IPS DF 6.9 (cell line): ENCODE data around the gene MYH13.

ENCODE experiments used
- DNase-seq: peaks from one replicate; pipeline ENCODE4 v3.0.0-alpha.2; 2013; ENCODE audit warnings: low read depth, low spot score
- H3K27ac ChIP-seq: one replicate; pipeline ENCODE4 v1.5.1; 2013; ENCODE audit warnings: low read length, control low read depth
- H3K27me3 ChIP-seq: 2 replicates; pipeline ENCODE4 v1.6.1; 2013; ENCODE audit warnings: mild to moderate bottlenecking, low read length; ENCODE audit not compliant: control insufficient read depth, insufficient read depth
- H3K36me3 ChIP-seq: 2 replicates; pipeline ENCODE4 v1.6.1; 2013; ENCODE audit warnings: low read length; ENCODE audit not compliant: control insufficient read depth, insufficient read depth
- H3K4me1 ChIP-seq: 2 replicates; pipeline ENCODE4 v1.6.1; 2013; ENCODE audit warnings: low read length; ENCODE audit not compliant: control insufficient read depth, insufficient read depth
- H3K4me3 ChIP-seq: 2 replicates; pipeline ENCODE4 v1.5.1; 2013; ENCODE audit warnings: mild to moderate bottlenecking, low read length
- H3K9me3 ChIP-seq: 2 replicates; pipeline ENCODE4 v1.6.1; 2013; ENCODE audit warnings: low read length, inconsistent platforms; ENCODE audit not compliant: control insufficient read depth, insufficient read depth
- WGBS: extraction: QIAGEN DNeasy Blood & Tissue Kit; methylation state at CpG from one replicate; pipeline ENCODE4 v1.1.7; 2013; ENCODE audit warnings: mixed read lengths, missing lambda C conversion rate; ENCODE audit not compliant: insufficient read length, insufficient coverage; 5-methylcytosine and 5-hydroxymethylcytosine counted together

The MYH13 gene

DNA sequence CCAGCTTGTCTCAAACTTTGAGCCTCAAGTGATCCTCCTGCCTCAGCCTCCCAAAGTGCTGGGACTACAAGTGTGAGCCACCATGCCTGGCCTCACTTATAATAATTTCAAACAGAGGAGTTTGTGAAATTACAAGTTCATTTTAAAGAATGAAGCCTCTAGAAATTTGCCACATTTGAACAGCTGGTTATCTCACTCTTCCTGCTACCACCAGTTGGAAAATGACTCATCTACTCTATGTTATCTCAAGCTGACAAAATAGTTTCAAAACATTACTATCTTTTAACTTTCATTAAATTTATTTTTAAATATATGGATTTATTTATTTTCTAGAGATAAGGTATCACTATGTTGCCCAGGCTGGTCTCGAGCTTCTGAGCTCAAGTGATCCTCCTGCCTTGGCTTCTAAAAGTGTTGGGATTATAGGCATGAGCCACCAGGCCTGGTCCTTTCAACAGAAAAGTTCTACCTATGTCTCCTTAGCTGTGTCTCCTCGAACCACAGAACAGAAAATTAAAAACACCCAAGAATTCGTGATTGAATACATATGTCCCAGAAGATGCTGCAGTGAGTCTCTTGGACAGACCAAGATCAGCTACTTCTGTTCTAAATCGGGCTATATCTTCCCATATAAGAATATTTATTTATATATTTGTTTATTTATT is 47.6 kb downstream of the MYH13 start:
- no peaks in the 10 kb centered on the region for H3K4me1 ChIP-seq
- H3K36me3 ChIP-seq: no peaks in the 10 kb centered on the region
- H3K27me3 ChIP-seq: no peaks in the 10 kb centered on the region
- H3K27ac ChIP-seq: no peak overlapping the region
- no peak for DNase-seq
- H3K9me3 ChIP-seq: no peaks in the 10 kb centered on the region
- no CpG with 5 or more reads among the region's 4 CpGs for WGBS
- H3K4me3 ChIP-seq: no peak overlapping the region

GRCh38 chr17:10323812-10324610 is 48.8 kb downstream of the MYH13 start:
- no peak overlapping the region for H3K27ac ChIP-seq
- no CpG with 5 or more reads among the region's 11 CpGs for WGBS
- no peaks in the 10 kb centered on the region for H3K36me3 ChIP-seq

DNA sequence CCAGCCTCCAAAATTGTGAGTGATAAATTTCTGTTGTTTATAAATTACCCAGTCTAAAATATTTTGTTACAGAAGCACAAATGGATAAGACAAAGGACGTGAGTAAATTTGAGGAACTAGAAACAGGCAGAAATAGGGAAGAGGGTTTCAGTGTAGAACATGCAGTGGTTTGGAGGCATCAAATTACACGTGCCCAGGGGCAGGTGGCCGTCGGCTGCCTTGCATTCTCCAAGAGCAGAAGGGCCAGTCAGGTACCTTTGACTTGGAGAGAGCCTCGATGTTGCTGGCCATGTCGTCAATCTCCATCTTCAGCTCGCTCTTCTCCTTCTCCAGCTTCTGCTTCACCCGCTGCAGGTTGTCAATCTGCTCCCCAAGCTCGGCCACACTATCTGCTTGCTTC is 54.3 kb downstream of the MYH13 start:
- no peaks in the 10 kb centered on the region for H3K4me1 ChIP-seq
- no peaks in the 10 kb centered on the region for H3K27me3 ChIP-seq
- no peak for DNase-seq
- no peaks in the 10 kb centered on the region for H3K36me3 ChIP-seq
- no peak overlapping the region for H3K4me3 ChIP-seq
- H3K9me3 ChIP-seq: 0 out of 2 replicates have a peak, but pooled peaks cover 1% of the 10 kb centered on the region
- WGBS: no CpG with 5 or more reads among the region's 9 CpGs
- no peak overlapping the region for H3K27ac ChIP-seq

More at GRCh38 chr17:10323812-10324610, 48.8 kb downstream of the MYH13 start:
- Histone ChIP-seq H3K27me3 (no peaks in the 10 kb centered on the region), H3K9me3 (no peaks in the 10 kb centered on the region), H3K4me1 (no peaks in the 10 kb centered on the region), H3K4me3 (no peak overlapping the region)
- DNase-seq: no peak

DNA sequence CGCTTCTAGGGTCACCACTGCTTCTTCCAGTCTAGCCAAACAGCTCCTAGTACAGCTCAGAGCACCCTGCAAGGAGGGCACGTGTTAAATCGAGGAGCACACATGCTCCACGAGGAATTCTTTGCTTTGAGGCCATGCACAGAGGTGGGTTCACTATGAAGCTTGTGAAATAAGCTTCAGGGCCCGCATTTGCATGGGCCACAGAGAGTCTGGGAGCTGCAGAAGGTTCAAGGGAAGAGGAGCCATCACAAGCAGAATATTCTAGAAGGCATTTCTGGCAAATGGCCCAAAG is 55.3 kb downstream of the MYH13 start:
- no peak for DNase-seq
- Histone ChIP-seq H3K4me3 (no peak overlapping the region), H3K9me3 (0 out of 2 replicates have a peak, but pooled peaks cover 1% of the 10 kb centered on the region), H3K27me3 (no peaks in the 10 kb centered on the region), H3K27ac (no peak overlapping the region), H3K4me1 (no peaks in the 10 kb centered on the region), H3K36me3 (no peaks in the 10 kb centered on the region)
- WGBS: no CpG with 5 or more reads among the region's 5 CpGs

DNA sequence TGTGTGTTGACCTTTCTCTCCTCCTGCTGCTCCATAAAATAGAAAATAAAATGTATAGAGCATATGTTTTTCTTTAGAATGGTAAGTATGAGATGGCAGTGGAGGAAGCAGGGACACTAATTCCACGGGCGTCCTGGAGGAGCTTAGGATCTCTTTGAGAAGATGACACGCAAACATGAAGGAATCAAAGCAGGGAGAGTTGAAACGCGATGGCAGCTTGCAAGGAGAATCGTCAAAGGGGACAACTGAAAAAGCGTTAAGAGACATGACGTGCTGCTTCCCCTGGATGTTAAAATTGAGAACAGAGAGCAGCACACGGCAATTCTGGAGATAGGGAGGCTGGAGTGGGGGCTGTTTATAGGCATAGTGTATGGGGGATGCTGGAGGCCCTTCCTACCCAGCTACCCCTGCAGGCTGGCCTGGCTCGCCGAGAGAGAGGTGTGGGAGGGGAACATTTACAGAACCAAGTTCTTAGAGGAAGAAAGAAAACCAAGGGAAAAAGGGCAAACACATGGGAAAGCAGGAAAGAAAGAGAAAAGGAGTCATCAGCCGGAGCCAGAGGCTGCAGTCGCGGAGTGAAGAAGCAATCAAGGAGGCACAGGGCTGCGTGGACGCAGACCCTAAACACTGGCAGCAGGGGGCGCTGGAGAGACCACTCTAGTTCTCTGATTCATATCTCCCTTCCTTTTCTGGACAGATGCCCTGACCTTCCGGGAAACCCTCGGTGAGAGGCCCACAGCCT is 55.8 kb downstream of the MYH13 start:
- H3K9me3 ChIP-seq: 0 out of 2 replicates have a peak, but pooled peaks cover 1% of the 10 kb centered on the region
- DNase-seq: no peak

GRCh38 chr17:10314329-10314728 is 58.5 kb downstream of the MYH13 start:
- no peak for DNase-seq
- Histone ChIP-seq H3K27ac (no peak overlapping the region), H3K36me3 (no peaks in the 10 kb centered on the region), H3K27me3 (no peaks in the 10 kb centered on the region), H3K4me1 (no peaks in the 10 kb centered on the region), H3K4me3 (no peak overlapping the region), H3K9me3 (0 out of 2 replicates have a peak, but pooled peaks cover 1% of the 10 kb centered on the region)
- WGBS: no CpG with 5 or more reads among the region's 5 CpGs

More for the DNA sequence above, 55.8 kb downstream of the MYH13 start:
- no peaks in the 10 kb centered on the region for H3K36me3 ChIP-seq
- H3K4me1 ChIP-seq: no peaks in the 10 kb centered on the region
- H3K27ac ChIP-seq: no peak overlapping the region
- H3K4me3 ChIP-seq: no peak overlapping the region
- WGBS: no CpG with 5 or more reads among the region's 19 CpGs
- H3K27me3 ChIP-seq: no peaks in the 10 kb centered on the region

DNA sequence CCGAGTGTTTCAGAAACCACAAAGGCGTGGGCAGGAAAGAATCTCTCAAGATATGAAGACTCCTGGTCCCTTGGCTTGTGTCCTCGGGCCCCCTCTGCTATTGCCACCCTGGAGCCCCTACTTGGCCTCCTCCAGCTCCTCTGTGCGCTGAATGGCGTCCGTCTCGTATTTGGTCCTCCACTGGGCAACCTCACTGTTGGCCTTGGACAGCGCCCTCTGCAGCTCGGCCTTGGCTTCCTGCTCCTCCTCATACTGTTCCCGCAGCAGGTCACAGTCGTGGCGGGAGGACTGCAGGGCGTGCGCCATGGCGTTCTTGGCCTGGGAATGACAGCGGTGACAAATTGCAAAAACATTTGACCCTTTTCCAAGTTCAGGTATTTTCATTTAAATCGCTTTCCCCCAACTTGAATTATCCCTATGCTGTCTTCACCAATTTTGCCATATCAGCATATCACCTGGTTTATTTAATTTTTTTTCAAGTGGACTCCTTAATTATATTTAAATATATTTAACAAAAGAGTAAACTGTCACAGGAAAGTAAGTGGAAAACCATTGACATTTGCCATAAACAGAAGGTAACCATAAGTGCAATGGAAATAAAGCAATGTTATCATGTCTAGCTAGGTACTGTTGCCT is 59.7 kb downstream of the MYH13 start:
- no CpG with 5 or more reads among the region's 17 CpGs for WGBS
- H3K27me3 ChIP-seq: no peaks in the 10 kb centered on the region
- no peak overlapping the region for H3K4me3 ChIP-seq
- no peaks in the 10 kb centered on the region for H3K36me3 ChIP-seq
- no peak for DNase-seq
- H3K4me1 ChIP-seq: no peaks in the 10 kb centered on the region
- H3K27ac ChIP-seq: no peak overlapping the region
- H3K9me3 ChIP-seq: 0 out of 2 replicates have a peak, but pooled peaks cover 1% of the 10 kb centered on the region

GRCh38 chr17:10311131-10311530 is 61.7 kb downstream of the MYH13 start:
- H3K4me3 ChIP-seq: no peak overlapping the region
- H3K36me3 ChIP-seq: no peaks in the 10 kb centered on the region
- H3K27me3 ChIP-seq: no peaks in the 10 kb centered on the region
- H3K27ac ChIP-seq: no peak overlapping the region
- H3K9me3 ChIP-seq: no peaks in the 10 kb centered on the region
- no peak for DNase-seq
- H3K4me1 ChIP-seq: no peaks in the 10 kb centered on the region
- WGBS: no CpG with 5 or more reads among the region's 6 CpGs

DNA sequence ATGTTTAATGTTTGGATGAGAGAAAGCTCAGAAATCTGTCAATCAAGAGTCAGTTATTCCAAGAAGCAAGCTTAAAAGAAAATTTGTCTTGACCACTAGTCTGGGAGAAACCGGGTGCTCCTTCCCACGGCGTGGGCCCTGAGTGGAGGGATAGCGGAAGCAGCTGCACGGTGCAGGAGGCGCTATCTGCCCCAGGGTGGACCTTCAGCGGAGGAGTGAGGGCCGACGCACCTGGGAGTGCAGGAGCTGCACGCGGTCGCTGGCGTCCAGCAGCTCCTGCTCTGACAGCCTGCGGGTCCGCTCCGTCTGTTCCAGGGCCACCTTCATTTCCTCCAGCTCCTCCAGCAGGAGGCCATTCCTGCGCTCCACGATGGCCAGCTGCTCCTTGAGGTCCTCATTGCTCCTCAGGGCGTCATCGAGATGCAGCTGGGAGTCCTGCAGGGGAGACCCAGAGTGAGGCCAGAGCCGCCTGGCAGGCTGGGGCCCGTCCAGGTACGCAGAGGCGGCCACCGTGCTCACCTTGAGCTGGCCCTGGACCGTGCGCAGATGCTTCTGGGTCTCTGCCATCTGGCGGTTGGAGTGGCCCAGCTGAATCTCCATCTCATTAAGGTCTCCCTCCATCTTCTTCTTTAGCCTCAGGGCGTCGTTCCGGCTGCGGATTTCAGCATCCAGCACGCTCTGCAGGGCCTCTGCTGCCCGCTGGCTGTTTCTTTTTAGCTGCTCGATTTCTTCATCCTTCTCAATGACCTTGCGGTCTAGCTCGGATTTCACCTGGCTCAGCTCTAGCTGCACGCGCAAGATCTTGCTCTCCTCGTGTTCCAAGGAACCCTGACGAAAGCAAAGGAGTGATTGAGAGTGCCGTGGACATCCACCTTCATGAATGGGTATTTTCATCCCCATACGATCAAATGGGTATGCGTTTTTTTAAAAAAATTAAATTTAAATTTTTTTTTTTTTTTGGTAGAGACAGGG is 63.5 kb downstream of the MYH13 start:
- H3K27ac ChIP-seq: no peak overlapping the region
- no peak for DNase-seq
- no CpG with 5 or more reads among the region's 44 CpGs for WGBS

More for the DNA sequence above, 63.5 kb downstream of the MYH13 start:
- H3K36me3 ChIP-seq: no peaks in the 10 kb centered on the region
- H3K4me3 ChIP-seq: no peak overlapping the region
- no peaks in the 10 kb centered on the region for H3K9me3 ChIP-seq
- H3K27me3 ChIP-seq: no peaks in the 10 kb centered on the region
- no peaks in the 10 kb centered on the region for H3K4me1 ChIP-seq
